Measurements from ENCODE around the gene G6PC1. TPM values are rescaled to one million over a fixed set of nuclear protein-coding genes. Genes with fewer than 3 reads are reported as not detected.
A peak's percentile ranks its signal among the peaks of the same experiment; 100 is the strongest.
"Not testable (repeated sequence)": the region's sequence is repeated elsewhere in the genome, so short reads cannot be mapped to it uniquely, and the experiment has no call there.

G6PC1 gene
- total RNA-seq, 4 donors from 2014 or later = not detected

- 39 to 41% methylated on average over 2 of the region's 2 CpGs for WGBS, 2 donors
- Histone ChIP-seq H3K27ac (no peak overlapping the region), H3K4me1 (no peaks in the 10 kb centered on the region), H3K4me3 (no peak overlapping the region), H3K27me3 (peaks cover 0 to 6% of the 10 kb centered on the region in 2 donors), H3K9me3 (no peaks in the 10 kb centered on the region), H3K36me3 (no peaks in the 10 kb centered on the region)
- TF ChIP-seq CTCF (IDR thresholded peaks at IDR 0.05) (no peak), POLR2A (IDR thresholded peaks at IDR 0.05) (no peak), EP300 (IDR thresholded peaks at IDR 0.05) (peak in 1 of 2 donors; percentile 9)
- DNase-seq (ENCODE audit: low spot score in 2 of 2) = no peak
These were observed 12.9 kb downstream of the G6PC1 start for GRCh38 chr17:42913522-42913921.

GRCh38 chr17:42913981-42914617, 13.5 kb downstream of the G6PC1 start:
- H3K4me1 ChIP-seq = no peaks in the 10 kb centered on the region
- 85 to 90% methylated on average over 3 of the region's 3 CpGs for WGBS, 2 donors
- DNase-seq (ENCODE audit: low spot score in 2 of 2) = no peak
- no peaks in the 10 kb centered on the region for H3K36me3 ChIP-seq
- TF ChIP-seq POLR2A (IDR thresholded peaks at IDR 0.05) (no peak), CTCF (IDR thresholded peaks at IDR 0.05) (no peak), EP300 (IDR thresholded peaks at IDR 0.05) (no peak)
- H3K4me3 ChIP-seq = no peak overlapping the region
- no peaks in the 10 kb centered on the region for H3K9me3 ChIP-seq
- peaks cover 0 to 4% of the 10 kb centered on the region in 2 donors for H3K27me3 ChIP-seq
- no peak overlapping the region for H3K27ac ChIP-seq

- not testable (repeated sequence) for H3K27me3 ChIP-seq; H3K27ac ChIP-seq; H3K4me1 ChIP-seq; H3K9me3 ChIP-seq; DNase-seq (ENCODE audit: low spot score in 2 of 2); H3K36me3 ChIP-seq; H3K4me3 ChIP-seq
- WGBS, 2 donors = 96 to 97% methylated on average over 6 of the region's 6 CpGs
These were observed 14.7 kb downstream of the G6PC1 start for GRCh38 chr17:42915288-42915687.

DNA sequence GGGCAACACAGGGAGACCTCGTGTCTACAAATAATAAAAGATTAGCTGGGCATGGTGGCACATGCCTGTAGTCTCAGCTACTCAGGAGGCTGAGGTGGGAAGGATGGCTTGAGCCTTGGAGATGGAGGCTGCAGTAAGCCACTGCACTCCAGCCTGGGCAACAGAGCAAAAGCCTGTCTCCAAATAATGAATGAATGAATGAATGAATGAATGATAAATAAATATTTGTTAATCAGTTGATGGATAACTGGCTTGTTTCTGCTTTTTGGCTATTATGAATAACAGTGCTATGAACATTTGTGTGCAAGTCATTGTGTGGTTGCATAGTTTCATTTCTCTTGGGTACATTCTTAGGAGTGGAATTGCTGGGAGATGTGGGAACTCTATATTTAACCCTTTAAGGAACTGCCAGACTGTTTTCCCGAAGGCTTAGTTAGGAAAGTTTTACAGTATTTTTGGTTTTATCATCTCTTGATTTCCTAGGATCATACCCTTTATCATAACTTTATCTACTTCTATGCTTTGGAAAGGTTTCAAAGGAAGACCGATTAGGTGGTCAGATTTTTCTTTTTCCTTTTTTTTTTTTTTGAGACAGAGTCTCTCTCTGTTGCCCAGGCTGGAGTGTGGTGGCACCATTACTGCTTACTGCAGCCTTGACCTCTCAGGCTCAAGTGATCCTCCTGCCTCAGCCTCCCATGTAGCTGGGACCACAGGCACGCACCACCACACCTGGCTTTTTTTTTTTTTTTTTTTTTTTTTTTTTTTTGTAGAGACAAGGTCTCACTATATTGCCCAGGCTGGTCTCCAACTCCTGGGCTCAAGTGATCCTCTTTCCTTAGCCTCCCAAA, 16.0 kb downstream of the G6PC1 start:
- not testable (repeated sequence) for H3K4me1 ChIP-seq; H3K9me3 ChIP-seq; H3K27ac ChIP-seq; H3K27me3 ChIP-seq; H3K36me3 ChIP-seq; H3K4me3 ChIP-seq; DNase-seq (ENCODE audit: low spot score in 2 of 2)
- 79 to 88% methylated on average over 4 of the region's 4 CpGs for WGBS, 2 donors

DNA sequence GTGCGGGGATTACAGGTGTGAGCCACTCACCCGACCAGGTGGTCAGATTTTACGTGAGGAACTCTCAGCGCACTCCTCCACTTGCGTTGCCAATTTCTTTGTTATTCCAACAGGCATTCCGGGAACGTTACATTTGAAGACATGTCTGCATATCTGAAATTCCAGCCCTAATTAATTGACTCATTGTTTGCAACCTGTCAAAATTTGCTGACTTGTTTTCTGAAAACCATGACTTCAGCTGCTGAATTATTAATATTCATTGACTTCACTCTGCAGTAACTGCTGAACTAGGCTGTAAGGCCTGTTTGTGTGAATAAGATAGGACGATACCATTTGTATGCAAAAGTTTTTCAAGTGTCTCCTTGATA, 16.6 kb downstream of the G6PC1 start:
- no peaks in the 10 kb centered on the region for H3K27me3 ChIP-seq
- no peaks in the 10 kb centered on the region for H3K9me3 ChIP-seq
- no peak for TF ChIP-seq CTCF (IDR thresholded peaks at IDR 0.05)
- no peak for TF ChIP-seq POLR2A (IDR thresholded peaks at IDR 0.05)
- no peak for TF ChIP-seq EP300 (IDR thresholded peaks at IDR 0.05)
- no peaks in the 10 kb centered on the region for H3K4me1 ChIP-seq
- no peak for DNase-seq (ENCODE audit: low spot score in 2 of 2)
- 60 to 63% methylated on average over 8 of the region's 8 CpGs for WGBS, 2 donors
- no peak overlapping the region for H3K27ac ChIP-seq
- no peaks in the 10 kb centered on the region for H3K36me3 ChIP-seq
- no peak overlapping the region for H3K4me3 ChIP-seq

DNA sequence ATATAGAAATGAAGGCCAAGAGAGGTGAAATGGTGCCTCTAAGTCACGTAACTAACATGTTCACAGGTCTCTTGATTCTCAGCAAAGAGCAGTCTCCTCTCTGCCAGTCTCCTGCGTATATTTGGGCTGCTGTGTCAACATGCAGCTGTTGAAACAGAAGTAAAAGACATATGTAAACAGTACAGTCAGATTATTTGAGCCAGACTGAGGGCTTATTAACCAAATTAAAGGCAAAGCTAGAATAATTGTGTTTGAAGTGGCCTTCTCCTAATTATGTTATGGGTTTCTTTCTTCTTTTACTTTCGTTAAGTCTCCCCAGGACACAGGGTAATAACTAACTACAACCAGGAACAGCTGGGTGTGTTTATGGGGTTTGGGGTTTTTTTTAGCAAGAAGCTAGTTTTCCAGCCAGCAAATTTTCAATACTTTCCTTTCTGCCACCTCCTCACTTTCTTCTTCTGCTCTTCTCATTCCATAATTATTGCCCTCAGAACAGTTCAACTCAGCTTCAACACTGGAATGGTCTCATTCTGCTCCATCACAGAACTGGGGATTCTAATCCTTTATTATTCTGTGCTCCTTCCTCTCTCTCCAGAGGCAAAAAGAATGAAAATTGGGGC, 18.4 kb downstream of the G6PC1 start:
- TF ChIP-seq CTCF (IDR thresholded peaks at IDR 0.05) (no peak), POLR2A (IDR thresholded peaks at IDR 0.05) (no peak), EP300 (IDR thresholded peaks at IDR 0.05) (no peak)
- DNase-seq (ENCODE audit: low spot score in 2 of 2) = no peak
- Histone ChIP-seq H3K4me1 (no peaks in the 10 kb centered on the region), H3K27ac (no peak overlapping the region), H3K4me3 (no peak overlapping the region), H3K36me3 (no peaks in the 10 kb centered on the region), H3K9me3 (no peaks in the 10 kb centered on the region), H3K27me3 (no peaks in the 10 kb centered on the region)
- 43% methylated on average over 3 of the region's 3 CpGs for WGBS, 2 donors

DNA sequence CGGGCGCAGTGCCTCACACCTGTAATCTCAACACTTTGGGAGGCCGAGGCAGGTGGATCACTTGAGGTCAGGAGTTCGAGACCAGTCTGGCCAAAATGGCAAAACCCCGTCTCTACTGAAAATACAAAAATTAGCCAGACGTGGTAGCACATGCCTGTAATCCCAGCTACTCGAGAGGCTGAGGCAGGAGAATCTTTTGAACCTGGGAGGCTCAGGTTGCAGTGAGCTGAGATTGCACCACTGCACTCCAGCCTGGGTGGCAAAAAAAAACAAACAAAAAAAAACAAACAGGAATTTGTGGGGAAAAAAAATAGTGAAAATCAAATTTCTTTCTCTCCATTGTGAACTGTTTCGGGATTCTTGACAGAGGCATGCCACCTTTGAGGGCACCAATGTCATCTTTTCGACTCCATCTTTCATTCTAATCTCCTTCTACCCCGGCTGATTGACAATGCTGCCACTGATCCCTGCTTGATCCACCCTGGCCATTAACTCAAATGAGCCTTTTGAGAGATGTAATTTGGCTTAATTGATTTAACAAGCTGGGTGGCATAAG, 19.0 kb downstream of the G6PC1 start:
- not testable (repeated sequence) for H3K27me3 ChIP-seq; H3K4me3 ChIP-seq; H3K4me1 ChIP-seq; DNase-seq (ENCODE audit: low spot score in 2 of 2); H3K9me3 ChIP-seq; H3K36me3 ChIP-seq; H3K27ac ChIP-seq
- 61 to 67% methylated on average over 10 of the region's 10 CpGs for WGBS, 2 donors

All from tibial nerve (tissue), 4 donors.